Limb (tissue), 2 donors: ENCODE data around the gene RNF180.
"Not testable (repeated sequence)": the region's sequence is repeated elsewhere in the genome, so short reads cannot be mapped to it uniquely, and the experiment has no call there.

Experiments
- DNase-seq, 2 donors: peaks; one replicate each; pipeline ENCODE4 v3.0.0-alpha.2; 2016; ENCODE audit errors: extremely low spot score in 2 of 2

Gene RNF180

GRCh38 chr5:64180661-64181343 is 15.2 kb downstream of the RNF180 start:
- no peak for DNase-seq

GRCh38 chr5:64181440-64181839 is 15.8 kb downstream of the RNF180 start:
- DNase-seq, result no peak

- DNase-seq, result no peak
Observed at GRCh38 chr5:64183956-64184355, 18.3 kb downstream of the RNF180 start.

- no peak for DNase-seq
Observed at GRCh38 chr5:64184832-64185231, 19.2 kb downstream of the RNF180 start.

- no peak for DNase-seq
Observed at GRCh38 chr5:64188776-64189175, 23.1 kb downstream of the RNF180 start.

- no peak for DNase-seq
Observed at GRCh38 chr5:64190562-64191306, 25.1 kb downstream of the RNF180 start.

GRCh38 chr5:64195981-64196380 is 30.3 kb downstream of the RNF180 start:
- DNase-seq, result no peak

GRCh38 chr5:64199425-64199824 is 33.8 kb downstream of the RNF180 start:
- no peak for DNase-seq

- no peak for DNase-seq
Observed at GRCh38 chr5:64201996-64202395, 36.4 kb downstream of the RNF180 start.

- no peak for DNase-seq
Observed at GRCh38 chr5:64206653-64207052, 41.0 kb downstream of the RNF180 start.

GRCh38 chr5:64207978-64208377 is 42.3 kb downstream of the RNF180 start:
- peak in 1 of 2 donors; percentile 14 for DNase-seq

- DNase-seq, result no peak
Observed at GRCh38 chr5:64209353-64209752, 43.7 kb downstream of the RNF180 start.

GRCh38 chr5:64210866-64211265 is 45.2 kb downstream of the RNF180 start:
- peak in 1 of 2 donors; percentile 5 for DNase-seq

- DNase-seq, result no peak
Observed at GRCh38 chr5:64213011-64213410, 47.4 kb downstream of the RNF180 start.

GRCh38 chr5:64213531-64213930 is 47.9 kb downstream of the RNF180 start:
- DNase-seq, result peak in 1 of 2 donors; percentile 18

GRCh38 chr5:64214132-64214531 is 48.5 kb downstream of the RNF180 start:
- no peak for DNase-seq

- no peak for DNase-seq
Observed at GRCh38 chr5:64221911-64222310, 56.3 kb downstream of the RNF180 start.

- DNase-seq, result not testable (repeated sequence)
Observed at GRCh38 chr5:64225286-64225981, 59.8 kb downstream of the RNF180 start.

GRCh38 chr5:64227131-64227537 is 61.5 kb downstream of the RNF180 start:
- DNase-seq, result not testable (repeated sequence)

- DNase-seq, result peak in 1 of 2 donors; percentile 58
Observed at GRCh38 chr5:64229163-64229774, 63.6 kb downstream of the RNF180 start.

- DNase-seq, result no peak
Observed at GRCh38 chr5:64260756-64261155, 95.1 kb downstream of the RNF180 start.

GRCh38 chr5:64269164-64269563 is 103.5 kb downstream of the RNF180 start:
- DNase-seq, result no peak
